Right cardiac atrium (tissue), 5 donors: ENCODE results near the gene FKBP4. TPM values are rescaled to one million over a fixed set of nuclear protein-coding genes. Genes with fewer than 3 reads are reported as not detected.

ENCODE experiments used
- ATAC-seq, 2 donors: fragments of 200-7000 bp; cut with Tn5 transposase; one replicate each; pipeline versions ENCODE4 v1.8.0 to v1.9.1; 2020; ENCODE audit warnings: moderate library complexity in 2 of 2, mild to moderate bottlenecking in 1 of 2
- DNase-seq, 3 donors: peaks; one replicate each; pipeline ENCODE4 v3.0.0-alpha.2; 2020
- H3K27ac ChIP-seq: one replicate; pipeline ENCODE4 v1.5.1; 2013; ENCODE audit warnings: mild to moderate bottlenecking, low read length, control low read depth, moderate library complexity
- H3K27me3 ChIP-seq: one replicate; pipeline ENCODE4 v1.6.1; 2013; ENCODE audit not compliant: control insufficient read depth, insufficient read depth
- H3K4me1 ChIP-seq: one replicate; pipeline ENCODE4 v1.6.1; 2013; ENCODE audit warnings: low read length; ENCODE audit not compliant: control insufficient read depth, insufficient read depth
- H3K4me3 ChIP-seq: one replicate; pipeline ENCODE4 v1.5.1; 2013; ENCODE audit warnings: low read length, control low read depth
- H3K9me3 ChIP-seq: one replicate; pipeline ENCODE4 v1.6.1; 2013; ENCODE audit warnings: low read length; ENCODE audit not compliant: control insufficient read depth
- WGBS: extraction: QIAGEN DNeasy Blood & Tissue Kit; methylation state at CpG from one replicate; pipeline ENCODE4 v1.1.7; 2013; 5-methylcytosine and 5-hydroxymethylcytosine counted together
- intact Hi-C, 4 donors: fragments of 100-400 bp; cut with DNase I; formaldehyde crosslinking; loops; one replicate each; pipeline versions ENCODE4 v1.11.0 to v1.14.0; 2022 to 2023
- long read RNA-seq, 4 donors: library from polyadenylated mRNA; unstranded; transcript quantifications; one replicate each; pipeline ENCODE4 v2.0.0, GENCODE V29; 2020 to 2021
- polyA plus RNA-seq: library from polyadenylated mRNA; stranded (reverse); fragments of 200-250 nt; gene quantifications from one replicate; pipeline ENCODE4 v1.2.3, GENCODE V29; 2013
- total RNA-seq, 4 donors: library from RNA; stranded (reverse); fragmentation: NEBNext Ultra II Directional; extraction: Animal tissue kit (Norgen Biotek cat#: 25700); gene quantifications; one replicate each; pipeline ENCODE4 v1.2.1, GENCODE V29; 2021
- donor health status: healthy with polysubstance abuse.
- donor health status: DM: no; HTN: yes; CAD: no.
- donor health status: DM: no; HTN: no; CAD: no.
- donor health status: DM: no; HTN: yes; CAD: no; lungs with severe emphysema.
- donor health status: DM: yes; HTN: yes; CAD: no.

The FKBP4 gene
- total RNA-seq (10 to 100 TPM; 36.4 to 65.2 (median 53.7) TPM), polyA plus RNA-seq (32.4 TPM)
- long read RNA-seq, donor 1, transcript FKBP4-201 (10 exons, 3,732 nt), result major isoform, 104 of 146 reads
- long read RNA-seq, donor 1, partial matches to known transcripts, result 33 of 146 reads
- long read RNA-seq, donor 1, other reads (novel, unspliced or antisense), result 9 of 146 reads
- long read RNA-seq, donor 2, transcript FKBP4-201 (10 exons, 3,732 nt), result major isoform, 76 of 89 reads
- long read RNA-seq, donor 2, partial matches to known transcripts, result 7 of 89 reads
- long read RNA-seq, donor 2, other reads (novel, unspliced or antisense), result 6 of 89 reads
- long read RNA-seq, donor 3, transcript FKBP4-201 (10 exons, 3,732 nt), result major isoform, 178 of 220 reads
- long read RNA-seq, donor 3, partial matches to known transcripts, result 27 of 220 reads
- long read RNA-seq, donor 3, other reads (novel, unspliced or antisense), result 15 of 220 reads
- long read RNA-seq, donor 4, transcript FKBP4-201 (10 exons, 3,732 nt), result major isoform, 71 of 77 reads
- long read RNA-seq, donor 4, partial matches to known transcripts, result 5 of 77 reads
- long read RNA-seq, donor 4, other reads (novel, unspliced or antisense), result 1 of 77 reads

GRCh38 chr12:2794736-2795289 is at the start of gene FKBP4:
Gene FKBP4 (plus strand): TSS chr12:2794970. CDS start chr12:2795140, 170 bp downstream.
- Histone ChIP-seq H3K27me3 (no peaks in the 10 kb centered on the region), H3K4me1 (peaks cover 14% of the 10 kb centered on the region), H3K4me3 (peak within 1 kb of the TSS; percentile 99), H3K9me3 (no peaks in the 10 kb centered on the region), H3K27ac (peak within 1 kb of the TSS; percentile 81)
- DNase-seq (peak; percentile 91 to 96 (median 95)), ATAC-seq (peak; percentile 92 to 95)
- under 1% methylated on average over 63 of the region's 63 CpGs for WGBS
- intact Hi-C loops, result no loop called here

- WGBS, result 46% methylated on average over 2 of the region's 2 CpGs
- no peak for DNase-seq
- no peaks in the 10 kb centered on the region for H3K27me3 ChIP-seq
- no peaks in the 10 kb centered on the region for H3K9me3 ChIP-seq
- ATAC-seq, result no peak
- intact Hi-C loops, result no loop called here
- H3K4me3 ChIP-seq, result no peak overlapping the region
- no peaks in the 10 kb centered on the region for H3K4me1 ChIP-seq
- H3K27ac ChIP-seq, result no peak overlapping the region
Observed at GRCh38 chr12:2745655-2746054, 49.1 kb upstream of the FKBP4 start.

GRCh38 chr12:2749580-2749979 is 45.2 kb upstream of the FKBP4 start:
- ATAC-seq (no peak), DNase-seq (no peak)
- Histone ChIP-seq H3K27ac (no peak overlapping the region), H3K4me1 (no peaks in the 10 kb centered on the region), H3K4me3 (no peak overlapping the region), H3K9me3 (no peaks in the 10 kb centered on the region), H3K27me3 (no peaks in the 10 kb centered on the region)
- WGBS, result 55% methylated on average over 11 of the region's 11 CpGs
- intact Hi-C loops, result no loop called here

GRCh38 chr12:2750185-2750584 is 44.6 kb upstream of the FKBP4 start:
- Histone ChIP-seq H3K4me1 (no peaks in the 10 kb centered on the region), H3K9me3 (no peaks in the 10 kb centered on the region), H3K27ac (no peak overlapping the region), H3K4me3 (no peak overlapping the region), H3K27me3 (no peaks in the 10 kb centered on the region)
- DNase-seq, result no peak
- no peak for ATAC-seq
- intact Hi-C loops, result no loop called here
- 61% methylated on average over 7 of the region's 7 CpGs for WGBS

- H3K27ac ChIP-seq, result no peak overlapping the region
- ATAC-seq (no peak), DNase-seq (no peak)
- H3K4me3 ChIP-seq, result no peak overlapping the region
- intact Hi-C loops, result no loop called here
- H3K9me3 ChIP-seq, result no peaks in the 10 kb centered on the region
- no peaks in the 10 kb centered on the region for H3K27me3 ChIP-seq
- H3K4me1 ChIP-seq, result no peaks in the 10 kb centered on the region
Observed at GRCh38 chr12:2751230-2751629, 43.5 kb upstream of the FKBP4 start.

GRCh38 chr12:2751686-2752085 is 43.1 kb upstream of the FKBP4 start:
- Histone ChIP-seq H3K9me3 (no peaks in the 10 kb centered on the region), H3K4me1 (no peaks in the 10 kb centered on the region), H3K27ac (no peak overlapping the region), H3K4me3 (no peak overlapping the region), H3K27me3 (no peaks in the 10 kb centered on the region)
- ATAC-seq (no peak), DNase-seq (no peak)
- intact Hi-C loops, result no loop called here
- 67% methylated on average over 2 of the region's 2 CpGs for WGBS

GRCh38 chr12:2752676-2753371 is 41.9 kb upstream of the FKBP4 start:
- Histone ChIP-seq H3K4me3 (no peak overlapping the region), H3K27me3 (no peaks in the 10 kb centered on the region), H3K9me3 (no peaks in the 10 kb centered on the region), H3K27ac (no peak overlapping the region), H3K4me1 (no peaks in the 10 kb centered on the region)
- intact Hi-C loops, result no loop called here
- 6% methylated on average over 58 of the region's 58 CpGs for WGBS
- DNase-seq (peak; percentile 79 to 93 (median 90)), ATAC-seq (peak; percentile 97 to 98)

GRCh38 chr12:2753536-2753935 is 41.2 kb upstream of the FKBP4 start:
- DNase-seq, result no peak
- WGBS, result 41% methylated on average over 8 of the region's 8 CpGs
- no peaks in the 10 kb centered on the region for H3K4me1 ChIP-seq
- no peak for ATAC-seq
- no peak overlapping the region for H3K27ac ChIP-seq
- no peak overlapping the region for H3K4me3 ChIP-seq
- intact Hi-C loops, result no loop called here
- H3K9me3 ChIP-seq, result no peaks in the 10 kb centered on the region
- H3K27me3 ChIP-seq, result no peaks in the 10 kb centered on the region

GRCh38 chr12:2754208-2754607 is 40.6 kb upstream of the FKBP4 start:
- H3K27ac ChIP-seq, result no peak overlapping the region
- H3K4me1 ChIP-seq, result no peaks in the 10 kb centered on the region
- DNase-seq, result no peak
- H3K4me3 ChIP-seq, result no peak overlapping the region
- ATAC-seq, result no peak
- intact Hi-C loops, result no loop called here
- H3K9me3 ChIP-seq, result no peaks in the 10 kb centered on the region
- H3K27me3 ChIP-seq, result no peaks in the 10 kb centered on the region

- no peak overlapping the region for H3K4me3 ChIP-seq
- DNase-seq, result no peak
- no peak overlapping the region for H3K27ac ChIP-seq
- no peak for ATAC-seq
- H3K9me3 ChIP-seq, result no peaks in the 10 kb centered on the region
- WGBS, result 79% methylated on average over 5 of the region's 5 CpGs
- H3K27me3 ChIP-seq, result no peaks in the 10 kb centered on the region
- intact Hi-C loops, result no loop called here
- H3K4me1 ChIP-seq, result no peaks in the 10 kb centered on the region
Observed at GRCh38 chr12:2756756-2757155, 38.0 kb upstream of the FKBP4 start.

- WGBS, result 84% methylated on average over 4 of the region's 4 CpGs
- Histone ChIP-seq H3K4me3 (no peak overlapping the region), H3K27me3 (no peaks in the 10 kb centered on the region), H3K27ac (no peak overlapping the region), H3K4me1 (no peaks in the 10 kb centered on the region), H3K9me3 (no peaks in the 10 kb centered on the region)
- intact Hi-C loops, result no loop called here
- ATAC-seq, result no peak
- no peak for DNase-seq
Observed at GRCh38 chr12:2759733-2760132, 35.0 kb upstream of the FKBP4 start.
